OCI-M2 (cell line): Measurements from ENCODE around the gene DNAH3.

Experiments
- DNase-seq: peaks from one replicate; lab custom pipeline; 2025; ENCODE audit not compliant: unreplicated experiment; lab: John Stamatoyannopoulos, UW

Gene DNAH3

GRCh38 chr16:20886320-20886719 lies 264.3 kb downstream of the DNAH3 start:
- no peak for DNase-seq

- no peak for DNase-seq
These were observed 266.4 kb downstream of the DNAH3 start for GRCh38 chr16:20884240-20884556.

GRCh38 chr16:20883554-20884239 lies 266.9 kb downstream of the DNAH3 start:
- DNase-seq: no peak
